VCaP (cell line): ENCODE measurements around the gene GSE1.

Experiments used
- H3K27ac ChIP-seq: fragments of 450-650 bp; 2 replicates; pipeline ENCODE4 v1.5.1; 2017
- TF ChIP-seq, protein P1 (sequence below): fragments of 450-650 bp; conservative IDR thresholded peaks from 2 replicates; pipeline ENCODE4 v1.5.1; 2017; ENCODE audit warnings: mild to moderate bottlenecking, moderate library complexity

GSE1 gene

DNA sequence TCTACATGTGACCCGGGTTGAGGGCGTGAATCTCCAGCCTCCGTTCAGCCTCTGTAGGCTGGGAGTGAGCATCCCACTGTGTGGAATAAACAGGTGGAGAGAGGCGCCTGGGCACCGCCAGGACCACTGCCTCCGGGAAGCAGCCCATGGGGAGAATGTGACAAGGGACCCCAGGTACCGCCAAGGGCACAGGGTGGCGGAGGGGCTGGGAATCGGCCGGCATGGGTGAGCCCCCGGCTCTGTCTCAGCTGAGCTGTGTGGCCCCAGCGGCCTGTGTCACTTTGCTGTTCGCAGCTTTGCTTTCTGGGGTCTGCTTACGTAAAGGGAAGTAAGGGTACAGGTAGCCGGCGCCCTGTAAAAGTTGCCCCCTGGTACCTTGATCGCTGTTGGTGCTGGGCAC lies 11.5 kb downstream of the GSE1 start:
- TF ChIP-seq, protein P1, sequence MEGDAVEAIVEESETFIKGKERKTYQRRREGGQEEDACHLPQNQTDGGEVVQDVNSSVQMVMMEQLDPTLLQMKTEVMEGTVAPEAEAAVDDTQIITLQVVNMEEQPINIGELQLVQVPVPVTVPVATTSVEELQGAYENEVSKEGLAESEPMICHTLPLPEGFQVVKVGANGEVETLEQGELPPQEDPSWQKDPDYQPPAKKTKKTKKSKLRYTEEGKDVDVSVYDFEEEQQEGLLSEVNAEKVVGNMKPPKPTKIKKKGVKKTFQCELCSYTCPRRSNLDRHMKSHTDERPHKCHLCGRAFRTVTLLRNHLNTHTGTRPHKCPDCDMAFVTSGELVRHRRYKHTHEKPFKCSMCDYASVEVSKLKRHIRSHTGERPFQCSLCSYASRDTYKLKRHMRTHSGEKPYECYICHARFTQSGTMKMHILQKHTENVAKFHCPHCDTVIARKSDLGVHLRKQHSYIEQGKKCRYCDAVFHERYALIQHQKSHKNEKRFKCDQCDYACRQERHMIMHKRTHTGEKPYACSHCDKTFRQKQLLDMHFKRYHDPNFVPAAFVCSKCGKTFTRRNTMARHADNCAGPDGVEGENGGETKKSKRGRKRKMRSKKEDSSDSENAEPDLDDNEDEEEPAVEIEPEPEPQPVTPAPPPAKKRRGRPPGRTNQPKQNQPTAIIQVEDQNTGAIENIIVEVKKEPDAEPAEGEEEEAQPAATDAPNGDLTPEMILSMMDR: no peak
- no peak overlapping the region for H3K27ac ChIP-seq

DNA sequence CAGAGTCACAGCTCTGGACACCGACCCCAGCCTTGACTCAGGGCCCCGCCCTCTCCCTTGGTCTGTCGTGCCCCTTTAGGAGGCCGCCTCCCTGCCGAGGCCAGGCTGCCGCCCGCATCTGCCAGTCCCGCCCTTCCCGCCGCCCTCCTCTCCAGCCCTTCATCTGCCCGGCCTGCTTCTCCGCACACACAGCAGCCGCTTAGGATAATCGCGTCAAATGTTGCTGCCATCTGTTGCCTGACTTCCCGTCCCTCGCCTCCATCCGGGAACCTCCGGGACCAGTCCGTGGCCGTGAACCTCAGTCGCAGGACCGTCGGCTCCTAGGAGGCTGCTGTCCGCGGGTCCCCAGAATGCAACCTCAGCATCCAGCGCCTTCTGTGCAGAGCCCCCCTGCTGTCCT lies 11.9 kb downstream of the GSE1 start:
- no peak overlapping the region for H3K27ac ChIP-seq
- TF ChIP-seq, protein P1: no peak

DNA sequence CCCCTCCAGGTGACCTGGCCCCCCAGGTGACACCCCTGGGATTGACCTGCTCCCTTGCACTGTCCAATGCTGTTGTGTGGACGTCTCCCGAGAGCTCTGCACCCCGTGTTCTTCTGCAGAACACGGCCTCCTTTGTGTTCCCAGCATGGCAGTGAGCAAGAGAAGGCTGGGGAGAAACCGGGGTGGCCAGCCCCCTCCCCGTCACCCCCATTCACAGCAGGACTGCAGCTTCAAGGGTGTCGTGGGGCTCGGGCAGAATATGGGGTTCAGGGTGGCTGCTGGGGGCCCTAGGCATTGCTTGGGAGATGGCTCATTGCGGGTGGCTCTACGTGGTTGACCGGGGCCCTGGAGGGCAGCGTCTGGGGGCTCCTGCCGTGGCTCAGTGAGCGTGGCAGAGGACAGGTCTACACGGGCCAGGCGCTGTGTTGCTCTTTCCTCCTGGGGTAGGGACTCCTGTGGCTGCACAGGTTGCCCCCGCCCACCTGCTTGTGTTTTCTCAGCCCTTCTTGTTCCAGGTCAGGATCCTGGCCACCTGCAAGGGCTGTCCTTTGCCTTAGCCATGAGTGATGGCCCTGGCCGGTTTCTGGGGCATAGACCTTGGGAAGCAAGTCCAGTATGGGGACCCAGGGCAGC lies 12.5 kb downstream of the GSE1 start:
- TF ChIP-seq, protein P1: no peak
- H3K27ac ChIP-seq: no peak overlapping the region

DNA sequence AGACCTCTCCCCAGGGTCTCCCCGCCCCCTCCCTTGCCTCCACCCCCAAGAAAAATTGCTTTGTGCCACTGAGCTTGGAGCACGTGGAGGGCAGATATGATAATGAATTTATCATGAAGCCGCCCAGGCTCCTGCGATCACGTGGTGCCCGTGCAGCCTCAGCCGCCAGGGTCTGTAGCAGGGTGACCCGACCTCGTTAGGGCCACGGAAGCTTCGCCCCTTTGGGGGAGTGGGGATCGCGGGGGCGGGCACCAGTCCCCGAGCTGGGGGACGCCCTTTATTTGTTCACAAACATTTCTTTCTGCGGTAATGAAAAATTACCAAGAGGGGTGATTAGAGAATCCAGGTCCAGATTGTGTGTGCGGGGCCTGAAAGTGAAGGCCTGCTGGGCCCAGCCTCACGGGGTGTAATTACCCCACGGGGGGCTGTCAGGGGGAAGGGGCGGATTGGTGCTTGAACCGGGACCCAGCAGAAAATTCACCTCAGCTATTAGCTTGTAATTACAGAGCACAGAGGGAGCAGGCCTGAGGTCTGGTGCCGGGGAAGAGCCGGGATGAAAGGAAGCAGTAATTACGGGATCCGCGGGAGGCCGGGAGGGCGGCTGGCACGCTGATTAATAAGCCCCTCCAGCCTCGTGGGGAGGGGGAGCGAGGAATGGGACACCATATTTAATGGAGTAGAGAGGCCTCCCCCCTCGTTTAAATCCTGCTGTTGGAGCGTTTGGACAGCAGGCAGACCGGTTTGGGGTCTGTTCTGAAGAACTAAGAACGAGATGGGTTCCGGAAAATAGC lies 13.3 kb downstream of the GSE1 start:
- no peak overlapping the region for H3K27ac ChIP-seq
- TF ChIP-seq, protein P1: no peak

DNA sequence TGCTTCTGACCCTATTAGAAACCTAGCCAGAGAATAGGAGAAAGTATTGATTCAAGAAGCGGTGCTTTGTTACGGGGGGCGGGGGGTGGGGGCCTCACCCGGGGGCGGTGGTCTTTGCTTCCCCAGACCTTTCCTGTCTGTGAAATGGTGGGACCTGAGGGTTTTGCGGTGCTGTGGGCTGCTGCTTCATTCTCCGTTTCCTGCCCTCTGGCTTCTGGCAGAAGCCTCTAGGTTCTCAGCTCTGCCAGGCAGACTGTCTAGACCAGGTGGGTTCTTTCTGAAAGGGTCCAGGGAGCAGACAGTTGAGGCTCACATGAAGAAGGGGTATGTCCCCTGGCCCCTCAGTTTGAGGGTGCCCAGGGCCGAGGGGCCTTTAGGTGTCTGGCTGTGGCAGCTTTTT lies 14.0 kb downstream of the GSE1 start:
- TF ChIP-seq, protein P1: no peak
- H3K27ac ChIP-seq: no peak overlapping the region

DNA sequence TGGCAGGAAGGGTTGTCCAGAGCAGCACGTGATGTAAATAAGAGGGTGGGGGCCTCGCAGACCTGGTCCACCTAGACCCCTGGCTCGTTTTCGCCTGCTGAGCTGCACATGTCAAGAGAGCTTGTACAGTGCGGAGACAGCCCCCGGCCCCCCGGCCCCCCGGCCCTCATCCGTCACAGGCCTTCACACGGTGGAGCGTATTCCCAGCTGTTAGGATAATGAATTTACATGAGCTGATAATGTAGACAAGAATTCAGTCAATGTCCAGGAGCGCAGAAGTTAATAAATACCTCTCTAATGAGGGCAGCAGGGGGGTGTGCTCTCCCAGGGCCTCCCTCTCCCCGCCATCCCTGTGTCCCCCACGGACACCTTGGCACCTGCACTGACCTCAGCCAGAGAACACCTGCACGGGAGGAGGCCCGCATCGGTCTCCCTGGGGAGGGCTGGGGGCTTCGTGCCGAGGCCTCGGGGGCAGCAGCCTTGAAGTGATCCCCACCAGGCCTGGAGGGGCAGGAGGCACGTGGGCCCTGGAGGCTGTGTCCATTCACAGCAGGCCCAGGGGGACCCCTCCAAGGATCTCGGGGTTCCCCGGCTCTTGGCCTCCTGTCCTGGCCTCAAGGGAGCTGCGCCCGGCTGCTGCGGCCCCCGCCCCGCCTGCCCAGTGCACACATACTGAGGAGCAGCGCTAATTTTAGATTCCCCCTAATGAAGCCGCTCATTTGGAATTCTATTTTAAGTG lies 14.6 kb downstream of the GSE1 start:
- H3K27ac ChIP-seq: no peak overlapping the region
- TF ChIP-seq, protein P1: no peak

DNA sequence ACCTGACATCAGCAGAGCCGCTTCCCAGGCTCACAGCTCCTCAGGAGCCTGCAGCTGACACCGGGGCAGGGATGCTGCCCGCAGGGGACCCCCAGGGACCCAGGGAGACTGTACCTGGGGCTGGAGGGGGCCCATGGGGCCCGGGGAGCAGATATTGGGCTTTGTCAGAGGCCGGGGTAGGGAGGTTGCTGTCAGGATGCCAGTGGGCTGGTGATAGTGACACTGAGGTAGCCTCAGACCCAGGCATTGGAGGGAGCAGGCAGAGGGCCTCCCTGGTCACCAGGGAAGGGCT lies 15.1 kb downstream of the GSE1 start:
- no peak overlapping the region for H3K27ac ChIP-seq
- TF ChIP-seq, protein P1: no peak
